Adrenal gland (tissue), 5 donors: ENCODE data around the gene RNF5.

Experiments
- CTCF ChIP-seq, 6 experiments: fragments of 450-650 bp in 4 of 6; fragments of 200-600 bp in 2 of 6; sonication (generic) in 1 of 6; IDR thresholded peaks; 1 replicate in 5 of 6; 2 replicates in 1 of 6; pipeline versions ENCODE4 v1.5.1 to v1.8.0; 2016 to 2021; ENCODE audit warnings: antibody characterized with exemption in 6 of 6, mild to moderate bottlenecking in 2 of 6, moderate library complexity in 1 of 6
- POLR2A ChIP-seq, 2 donors: fragments of 450-650 bp; IDR thresholded peaks; one replicate each; pipeline ENCODE4 v1.6.1; 2017; ENCODE audit warnings: antibody characterized with exemption in 2 of 2, mild to moderate bottlenecking in 2 of 2, moderate library complexity in 1 of 2
- donor health status: DM: no; HTN: no; CAD: no.

GRCh38 chr6:32146287-32146686 is 31.9 kb upstream of the RNF5 start:
- no peak for TF ChIP-seq CTCF (IDR thresholded peaks at IDR 0.05)
- TF ChIP-seq POLR2A (IDR thresholded peaks at IDR 0.05), result no peak
